Gastroesophageal sphincter (tissue), 4 donors: ENCODE measurements around the gene HIVEP3. TPM values are rescaled to one million over a fixed set of nuclear protein-coding genes. Genes with fewer than 3 reads are reported as not detected.
"Not testable (repeated sequence)": the region's sequence is repeated elsewhere in the genome, so short reads cannot be mapped to it uniquely, and the experiment has no call there.

Experiments
- ATAC-seq: fragments of 150-250 bp; one replicate; pipeline ENCODE4 v1.9.1; 2016; ENCODE audit warnings: mild to moderate bottlenecking, moderate library complexity
- H3K27ac ChIP-seq, 4 donors: fragments of 200-600 bp; sonication (generic) in 3 of 4; 1 replicate in 3 of 4; 2 replicates in 1 of 4; pipeline ENCODE4 v1.5.1; 2016 to 2019
- H3K27me3 ChIP-seq: fragments of 200-600 bp; sonication (generic); one replicate; pipeline ENCODE4 v1.5.1; 2019
- H3K36me3 ChIP-seq, 2 donors: fragments of 200-600 bp; sonication (generic); one replicate each; pipeline ENCODE4 v1.5.1; 2019; ENCODE audit warnings: control low read depth in 1 of 2
- H3K4me1 ChIP-seq, 3 donors: fragments of 200-600 bp; sonication (generic); 1 replicate in 2 of 3; 2 replicates in 1 of 3; pipeline ENCODE4 v1.5.1; 2016 to 2019; ENCODE audit warnings: control low read depth in 2 of 3
- H3K4me3 ChIP-seq, 2 donors: fragments of 200-600 bp; sonication (generic); one replicate each; pipeline ENCODE4 v1.5.1; 2019; ENCODE audit warnings: mild to moderate bottlenecking in 1 of 2, moderate library complexity in 1 of 2
- H3K9me3 ChIP-seq, 3 donors: fragments of 200-600 bp; sonication (generic); one replicate each; pipeline ENCODE4 v1.5.1; 2017 to 2019; ENCODE audit warnings: control low read depth in 2 of 3
- EP300 ChIP-seq: sonication (generic); formaldehyde crosslinking; IDR thresholded peaks from one replicate; pipeline ENCODE4 v1.6.1; 2017; ENCODE audit warnings: antibody characterized with exemption, mild to moderate bottlenecking
- POLR2A ChIP-seq, 2 donors: fragments of 450-650 bp; IDR thresholded peaks; one replicate each; pipeline ENCODE4 v1.6.1; 2017; ENCODE audit warnings: antibody characterized with exemption in 2 of 2, mild to moderate bottlenecking in 2 of 2, moderate library complexity in 1 of 2
- POLR2AphosphoS5 ChIP-seq: sonication (generic); formaldehyde crosslinking; IDR thresholded peaks from one replicate; pipeline ENCODE4 v1.6.1; 2017; ENCODE audit warnings: antibody characterized with exemption
- WGBS, 2 donors: methylation state at CpG; one replicate each; pipeline ENCODE4 v1.1.5; 2018; ENCODE audit warnings: low coverage in 1 of 2; 5-methylcytosine and 5-hydroxymethylcytosine counted together
- total RNA-seq, 4 donors: library from RNA; depleted of rRNA; stranded (reverse); fragments of >200 nt; gene quantifications; one replicate each; pipeline ENCODE4 v1.1.0, GENCODE V29; 2016
- TF ChIP-seq, protein P1 (sequence below), 4 experiments: fragments of 200-600 bp in 2 of 4; fragments of 450-650 bp in 2 of 4; sonication (generic) in 1 of 4; IDR thresholded peaks; one replicate each; pipeline ENCODE4 v1.5.1; 2017 to 2019; ENCODE audit warnings: antibody characterized with exemption in 4 of 4, mild to moderate bottlenecking in 2 of 4, moderate library complexity in 2 of 4

The HIVEP3 gene
- total RNA-seq, 4 donors from 2014 or later, result 1.9 to 3.8 (median 2.8) TPM

DNA sequence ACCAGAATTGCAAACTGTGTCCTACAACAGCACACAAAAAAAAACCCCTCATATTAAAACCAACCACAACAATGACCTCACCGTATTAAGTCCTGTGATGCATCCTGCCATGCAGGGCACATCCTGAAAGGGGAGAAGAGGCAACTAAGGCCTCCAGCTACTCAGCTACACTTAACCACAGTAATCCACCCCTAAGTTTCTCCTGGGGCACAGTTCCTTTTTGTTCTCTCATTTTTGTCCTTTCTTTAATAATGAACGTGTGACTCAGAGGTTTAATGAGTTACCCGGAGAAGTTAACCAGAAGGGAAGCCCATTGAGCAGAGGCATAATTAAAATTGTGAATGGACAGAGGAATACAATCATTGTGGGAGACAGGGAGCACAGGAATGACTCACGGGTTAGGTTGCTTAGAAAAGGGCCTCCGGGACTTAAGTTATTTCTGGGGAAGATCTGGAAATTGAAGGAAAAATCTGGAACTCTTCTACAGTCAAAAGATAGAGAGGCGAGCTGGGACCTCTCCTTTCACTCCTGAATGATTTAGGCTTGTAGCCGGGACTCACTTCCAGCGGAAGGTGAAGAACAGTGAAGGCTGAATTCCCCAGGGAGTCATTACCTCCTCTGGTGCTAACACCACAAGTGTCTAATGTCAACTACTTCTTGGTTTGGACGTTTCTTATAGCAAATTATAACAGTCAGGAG, 36.9 kb upstream of the HIVEP3 start:
- 51 to 64% methylated on average over 3 to 8 of the region's 9 CpGs for WGBS, 2 donors
- Histone ChIP-seq H3K4me1 (no peaks in the 10 kb centered on the region), H3K27me3 (no peaks in the 10 kb centered on the region), H3K36me3 (no peaks in the 10 kb centered on the region), H3K9me3 (no peaks in the 10 kb centered on the region), H3K27ac (no peak overlapping the region), H3K4me3 (no peak overlapping the region)
- TF ChIP-seq, protein P1, sequence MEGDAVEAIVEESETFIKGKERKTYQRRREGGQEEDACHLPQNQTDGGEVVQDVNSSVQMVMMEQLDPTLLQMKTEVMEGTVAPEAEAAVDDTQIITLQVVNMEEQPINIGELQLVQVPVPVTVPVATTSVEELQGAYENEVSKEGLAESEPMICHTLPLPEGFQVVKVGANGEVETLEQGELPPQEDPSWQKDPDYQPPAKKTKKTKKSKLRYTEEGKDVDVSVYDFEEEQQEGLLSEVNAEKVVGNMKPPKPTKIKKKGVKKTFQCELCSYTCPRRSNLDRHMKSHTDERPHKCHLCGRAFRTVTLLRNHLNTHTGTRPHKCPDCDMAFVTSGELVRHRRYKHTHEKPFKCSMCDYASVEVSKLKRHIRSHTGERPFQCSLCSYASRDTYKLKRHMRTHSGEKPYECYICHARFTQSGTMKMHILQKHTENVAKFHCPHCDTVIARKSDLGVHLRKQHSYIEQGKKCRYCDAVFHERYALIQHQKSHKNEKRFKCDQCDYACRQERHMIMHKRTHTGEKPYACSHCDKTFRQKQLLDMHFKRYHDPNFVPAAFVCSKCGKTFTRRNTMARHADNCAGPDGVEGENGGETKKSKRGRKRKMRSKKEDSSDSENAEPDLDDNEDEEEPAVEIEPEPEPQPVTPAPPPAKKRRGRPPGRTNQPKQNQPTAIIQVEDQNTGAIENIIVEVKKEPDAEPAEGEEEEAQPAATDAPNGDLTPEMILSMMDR (IDR thresholded peaks at IDR 0.05), result no peak
- TF ChIP-seq EP300, result no peak
- no peak for ATAC-seq

DNA sequence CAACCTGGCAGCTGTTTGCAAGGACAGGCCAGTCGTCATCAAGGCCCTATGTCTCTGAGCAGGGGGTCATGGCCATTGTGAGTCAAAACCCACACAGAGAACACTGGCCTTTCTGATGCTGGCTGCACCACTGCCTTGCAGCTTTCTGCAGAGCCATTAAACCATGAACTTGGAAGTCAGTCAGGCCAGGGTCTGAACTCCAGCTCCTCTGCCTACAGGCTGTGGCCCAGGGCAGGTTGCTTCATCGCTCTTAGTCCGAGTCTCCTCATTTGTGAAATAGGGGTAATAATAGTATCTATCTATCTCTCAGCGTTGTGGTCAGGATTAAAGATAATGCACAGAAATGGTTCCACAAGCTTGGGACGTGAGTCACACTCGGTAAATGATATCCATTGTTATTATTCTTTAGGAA, 35.8 kb upstream of the HIVEP3 start:
- Histone ChIP-seq H3K9me3 (peaks cover 0 to 6% (median 0%) of the 10 kb centered on the region in 3 donors), H3K4me1 (no peaks in the 10 kb centered on the region), H3K4me3 (no peak overlapping the region), H3K36me3 (no peaks in the 10 kb centered on the region), H3K27ac (no peak overlapping the region), H3K27me3 (no peaks in the 10 kb centered on the region)
- WGBS, 2 donors, result 75 to 93% methylated on average over 6 of the region's 6 CpGs
- ATAC-seq, result no peak
- TF ChIP-seq EP300 (no peak), POLR2A (IDR thresholded peaks at IDR 0.05) (no peak), POLR2AphosphoS5 (no peak)
- TF ChIP-seq, protein P1 (IDR thresholded peaks at IDR 0.05), result no peak

DNA sequence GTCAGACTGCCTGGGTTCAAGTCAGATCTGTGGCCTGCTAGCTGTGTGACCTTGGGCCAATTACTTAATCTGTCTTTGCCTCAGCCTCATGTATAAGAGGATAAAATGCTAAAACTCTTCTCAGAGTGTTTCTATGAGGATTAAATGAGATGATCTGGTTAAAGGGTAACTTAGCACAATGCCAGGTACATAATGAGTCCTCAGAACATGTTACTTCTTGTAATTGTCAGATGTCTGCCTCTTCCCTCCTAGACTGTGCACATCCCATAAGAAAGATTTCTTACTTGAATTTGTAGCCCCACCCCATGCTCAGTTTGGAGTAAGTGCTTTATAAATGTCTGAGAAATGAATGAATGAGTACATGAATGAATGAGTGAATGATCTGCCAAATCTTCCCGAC, 34.6 kb upstream of the HIVEP3 start:
- WGBS, 2 donors, result 73 to 80% methylated on average over 1 of the region's 1 CpG
- Histone ChIP-seq H3K9me3 (peaks cover 0 to 6% (median 0%) of the 10 kb centered on the region in 3 donors), H3K27me3 (no peaks in the 10 kb centered on the region), H3K27ac (no peak overlapping the region), H3K36me3 (no peaks in the 10 kb centered on the region), H3K4me3 (no peak overlapping the region), H3K4me1 (no peaks in the 10 kb centered on the region)
- TF ChIP-seq, protein P1 (IDR thresholded peaks at IDR 0.05), result no peak
- TF ChIP-seq POLR2A (IDR thresholded peaks at IDR 0.05) (no peak), POLR2AphosphoS5 (no peak), EP300 (no peak)
- no peak for ATAC-seq

DNA sequence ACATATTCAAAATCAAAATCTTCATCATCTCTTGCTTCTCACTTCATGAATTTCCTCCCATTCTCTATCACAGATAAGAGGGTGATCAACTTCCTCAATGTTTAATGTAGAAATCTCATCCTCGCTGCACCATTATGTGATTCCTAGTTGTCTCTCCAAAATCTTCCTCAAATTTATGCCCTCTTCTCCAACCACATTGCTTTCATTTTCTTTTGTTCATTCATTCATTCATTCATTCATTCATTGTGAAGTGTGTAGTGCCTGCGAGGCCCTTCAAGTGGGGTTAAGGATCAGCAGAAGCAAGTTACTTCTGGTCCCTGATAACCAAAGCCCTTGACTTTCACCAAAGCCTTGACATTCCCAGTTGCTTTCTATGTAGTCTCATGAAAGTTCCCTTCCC, 33.5 kb upstream of the HIVEP3 start:
- Histone ChIP-seq H3K4me3 (no peak overlapping the region), H3K27ac (no peak overlapping the region), H3K9me3 (peaks cover 0 to 6% (median 0%) of the 10 kb centered on the region in 3 donors), H3K36me3 (no peaks in the 10 kb centered on the region), H3K27me3 (no peaks in the 10 kb centered on the region), H3K4me1 (no peaks in the 10 kb centered on the region)
- ATAC-seq, result no peak
- TF ChIP-seq POLR2AphosphoS5, result no peak
- TF ChIP-seq EP300, result no peak
- TF ChIP-seq POLR2A (IDR thresholded peaks at IDR 0.05), result no peak
- TF ChIP-seq, protein P1 (IDR thresholded peaks at IDR 0.05), result no peak
- WGBS, 2 donors, result 78 to 92% methylated on average over 2 of the region's 2 CpGs

DNA sequence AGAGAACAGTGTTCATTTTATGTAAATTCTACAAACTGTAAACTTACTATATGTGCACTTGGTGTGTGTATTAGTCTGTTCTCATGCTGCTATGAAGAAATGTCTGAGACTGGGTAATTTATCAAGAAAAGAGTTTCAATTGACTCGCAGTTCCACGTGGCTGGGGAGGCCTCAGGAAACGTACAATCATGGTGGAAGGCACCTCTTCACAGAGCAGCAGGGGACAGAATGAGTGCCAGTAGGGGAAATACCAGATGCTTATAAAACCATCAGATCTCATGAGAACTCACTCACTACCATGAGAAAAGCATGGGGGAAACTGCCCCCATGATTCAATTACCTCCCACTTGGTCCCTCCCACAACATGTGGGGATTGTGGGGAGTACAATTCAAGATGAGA, 32.8 kb upstream of the HIVEP3 start:
- H3K4me1 ChIP-seq, H3K27me3 ChIP-seq, ATAC-seq, H3K27ac ChIP-seq, H3K4me3 ChIP-seq, H3K9me3 ChIP-seq, H3K36me3 ChIP-seq: not testable (repeated sequence)
- 82 to 84% methylated on average over 3 of the region's 3 CpGs for WGBS, 2 donors
